Measurements from ENCODE around the gene FFAR2.
"Not testable (repeated sequence)": the region's sequence is repeated elsewhere in the genome, so short reads cannot be mapped to it uniquely, and the experiment has no call there.

The FFAR2 gene

GRCh38 chr19:35447606-35448469, at the start of gene FFAR2:
Gene FFAR2, plus strand, starts transcription at chr19:35448257. Its CDS starts 1,458 bp downstream, at chr19:35449715.
- no peak for DNase-seq

GRCh38 chr19:35398570-35398969, 49.5 kb upstream of the FFAR2 start:
- no peak for DNase-seq

GRCh38 chr19:35399231-35399630, 48.8 kb upstream of the FFAR2 start:
- no peak for DNase-seq

GRCh38 chr19:35399948-35400772, 47.9 kb upstream of the FFAR2 start:
- no peak for DNase-seq

DNA sequence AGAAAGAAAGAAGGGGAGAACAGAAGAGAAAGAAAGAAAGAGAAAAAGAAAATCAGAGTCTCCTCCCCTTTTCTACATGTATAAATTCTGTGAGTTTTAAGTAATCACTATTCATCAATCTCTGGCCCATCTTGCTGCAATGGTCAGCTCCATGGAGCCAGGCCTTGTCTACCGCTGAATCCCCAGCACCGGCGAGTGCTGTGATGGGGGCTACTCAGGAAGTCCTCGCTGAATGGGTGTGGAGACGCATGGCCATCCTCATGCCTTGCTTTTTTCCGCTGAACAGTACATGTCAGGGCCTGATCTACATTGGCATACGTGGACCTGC, 47.3 kb upstream of the FFAR2 start:
- DNase-seq: no peak

DNA sequence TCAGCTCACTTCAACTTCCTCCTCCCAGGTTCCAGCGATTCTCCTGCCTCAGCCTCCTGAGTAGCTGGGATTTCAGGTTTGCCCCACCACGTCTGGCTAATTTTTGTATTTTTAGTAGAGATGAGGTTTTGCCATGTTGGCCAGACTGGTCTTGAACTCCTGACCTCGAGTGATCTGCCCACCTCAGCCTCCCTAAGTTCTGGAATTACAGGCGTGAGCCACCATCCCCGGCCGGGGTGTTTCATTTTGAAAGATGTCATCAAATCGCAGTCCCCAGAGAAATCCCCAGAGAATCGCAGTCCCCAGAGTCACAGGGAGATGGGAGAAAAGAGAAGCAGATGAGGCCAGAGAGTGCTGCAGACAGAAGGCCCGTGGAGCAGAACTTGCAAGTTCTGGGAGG, 46.6 kb upstream of the FFAR2 start:
- DNase-seq: not testable (repeated sequence)

DNA sequence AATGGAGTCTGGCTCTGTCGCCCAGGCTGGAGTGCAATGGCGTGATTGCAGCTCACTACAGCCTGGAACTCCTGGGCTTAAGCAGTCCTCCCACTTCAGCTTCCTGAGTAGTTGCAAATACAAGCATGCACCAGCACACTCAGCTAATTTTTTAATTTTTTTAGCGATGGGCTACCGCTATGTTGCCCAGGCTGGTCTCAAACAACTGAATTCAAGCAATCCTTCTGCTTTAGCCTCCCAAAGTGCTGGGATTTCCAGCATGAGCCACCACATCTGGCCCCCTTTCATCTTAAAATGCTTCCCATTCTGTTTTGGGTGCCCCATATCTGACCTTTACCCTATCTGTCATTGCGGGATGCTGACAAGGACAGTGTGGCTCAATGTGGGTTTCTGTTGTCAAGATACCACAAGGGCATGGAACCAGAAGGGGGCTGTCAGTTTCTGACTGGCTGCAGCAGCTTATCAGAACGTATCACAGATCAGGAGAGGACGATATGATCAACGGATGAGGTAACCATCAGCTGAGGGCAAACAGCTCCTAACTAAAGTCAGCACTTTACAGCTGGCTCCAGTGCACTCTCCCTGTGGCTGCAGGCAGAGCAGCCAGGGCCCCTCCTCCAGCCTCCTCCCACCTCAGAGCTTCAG, 44.8 kb upstream of the FFAR2 start:
- DNase-seq: no peak

GRCh38 chr19:35404879-35405622, 43.0 kb upstream of the FFAR2 start:
- peak; percentile 82 for DNase-seq

DNA sequence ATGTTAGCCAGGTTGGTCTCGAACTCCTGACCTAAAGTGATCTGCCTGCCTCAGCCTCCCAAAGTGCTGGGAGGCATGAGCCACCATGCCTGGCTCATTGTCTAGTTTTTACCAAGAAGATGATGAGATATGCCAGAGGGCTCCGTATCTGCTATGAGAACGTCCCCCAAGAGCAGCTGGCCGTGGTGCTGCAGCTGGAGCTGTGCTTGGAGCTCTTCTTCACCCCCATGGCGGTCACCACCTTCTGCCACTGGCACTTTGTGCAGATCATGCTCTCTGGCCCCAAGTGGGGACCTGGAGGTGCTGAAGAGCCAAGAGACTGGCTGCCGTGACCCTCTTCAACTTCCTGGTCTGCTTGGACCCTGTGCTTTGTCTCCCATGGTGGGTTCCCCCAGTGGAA, 40.4 kb upstream of the FFAR2 start:
- DNase-seq: no peak

DNA sequence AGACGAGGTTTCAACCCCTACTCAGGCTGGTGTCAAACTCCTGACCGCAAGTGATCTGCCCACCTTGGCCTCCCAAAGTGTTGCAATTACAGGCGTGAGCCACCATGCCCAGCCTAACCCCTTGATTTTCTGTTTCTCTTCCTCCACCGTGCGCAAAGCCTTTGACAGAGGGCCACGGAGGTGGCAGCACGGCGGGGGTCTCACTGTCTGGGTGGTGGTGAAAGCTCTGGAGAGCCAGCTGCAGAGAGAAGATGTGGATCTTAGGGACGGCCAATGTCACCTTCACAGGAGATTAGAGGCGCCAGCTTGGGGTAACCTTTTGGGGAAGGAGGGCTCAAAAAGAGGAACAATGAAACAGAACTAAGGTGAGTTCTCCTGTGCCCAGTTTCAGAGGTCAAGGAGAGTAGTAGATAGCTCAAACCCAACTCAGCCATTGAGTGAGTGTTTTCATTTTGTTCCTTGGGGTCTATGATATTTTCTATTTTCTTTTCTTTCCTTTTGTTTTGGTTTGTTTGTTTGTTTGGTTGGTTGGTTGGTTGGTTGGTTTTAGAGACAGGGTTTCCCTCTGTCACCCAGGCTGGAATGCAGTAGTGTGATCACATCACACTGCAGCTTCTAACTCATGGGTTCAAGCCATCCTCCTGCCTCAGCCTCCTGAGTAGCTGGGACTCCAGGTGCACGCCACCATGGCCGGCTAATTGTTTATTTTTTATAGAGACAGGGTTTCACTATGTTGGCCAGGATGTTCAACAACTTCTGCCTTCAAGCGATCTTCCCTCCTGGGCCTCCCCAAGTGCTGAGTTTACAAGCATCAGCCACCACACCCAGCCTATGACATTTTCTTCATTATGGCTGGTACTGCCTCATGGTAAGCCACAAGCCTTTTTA, 39.5 kb upstream of the FFAR2 start:
- no peak for DNase-seq

DNA sequence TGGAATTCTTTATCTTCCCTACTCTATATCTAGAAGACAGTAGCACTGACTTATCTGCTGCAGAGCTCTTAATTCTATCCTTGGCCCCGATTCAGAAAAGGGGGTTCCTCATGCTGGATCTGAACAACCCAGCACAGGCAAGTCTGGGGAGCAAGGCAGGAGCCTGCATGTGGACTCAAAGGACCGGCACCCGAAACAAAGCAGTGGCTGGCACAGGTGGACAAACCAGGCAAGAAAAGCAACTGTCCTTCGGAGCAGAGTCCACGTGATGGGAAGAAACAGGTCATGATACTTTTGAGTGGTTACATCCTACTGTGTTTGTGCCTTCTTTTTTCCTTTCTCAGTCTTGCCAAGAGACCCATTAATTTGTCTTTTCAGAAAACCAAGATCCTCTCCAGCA, 38.9 kb upstream of the FFAR2 start:
- no peak for DNase-seq

- no peak for DNase-seq
Measured at GRCh38 chr19:35410487-35410886, 37.6 kb upstream of the FFAR2 start.

GRCh38 chr19:35414442-35414841, 33.6 kb upstream of the FFAR2 start:
- no peak for DNase-seq

DNA sequence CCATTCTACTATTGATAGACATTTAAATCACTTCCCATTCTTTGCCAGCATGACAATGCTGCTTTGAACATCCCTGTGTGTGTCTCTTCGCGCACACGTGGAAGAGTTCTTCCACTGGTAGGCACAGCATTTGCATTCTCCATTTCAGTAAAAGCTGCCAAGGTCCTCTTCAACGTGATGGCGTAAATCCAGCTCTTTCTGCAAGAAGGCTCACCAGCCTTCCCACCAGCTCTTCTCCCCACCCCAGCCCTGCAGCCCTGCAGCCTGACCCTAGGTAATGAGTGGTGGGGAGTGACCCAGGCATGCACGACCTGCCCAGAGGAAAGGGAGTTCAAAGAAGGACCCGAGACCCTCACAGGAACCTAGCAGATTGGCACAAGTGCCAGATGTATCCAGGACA, 31.7 kb upstream of the FFAR2 start:
- no peak for DNase-seq

GRCh38 chr19:35417278-35417677, 30.8 kb upstream of the FFAR2 start:
- no peak for DNase-seq

- no peak for DNase-seq
Measured at GRCh38 chr19:35417713-35418534, 30.1 kb upstream of the FFAR2 start.

- DNase-seq: no peak
Measured at GRCh38 chr19:35419046-35419445, 29.0 kb upstream of the FFAR2 start.

DNA sequence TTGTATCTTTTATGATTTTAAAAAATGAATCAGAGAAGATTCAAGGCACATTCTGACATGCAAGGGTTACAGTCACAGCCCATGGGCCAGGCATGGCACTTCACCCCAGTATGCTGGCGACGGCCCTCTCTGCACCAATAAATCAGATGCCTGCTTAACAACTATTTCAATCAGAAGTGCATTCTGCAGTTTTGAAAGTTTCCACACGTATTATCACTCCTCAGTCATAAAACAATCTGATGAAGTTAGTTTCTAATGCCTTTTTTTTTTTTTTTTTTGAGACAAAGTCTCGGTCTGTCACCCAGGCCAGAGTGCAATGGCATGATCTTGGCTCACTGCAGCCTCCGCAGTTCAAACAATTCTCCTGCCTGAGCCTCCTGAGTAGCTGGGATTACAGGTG, 28.3 kb upstream of the FFAR2 start:
- no peak for DNase-seq

DNA sequence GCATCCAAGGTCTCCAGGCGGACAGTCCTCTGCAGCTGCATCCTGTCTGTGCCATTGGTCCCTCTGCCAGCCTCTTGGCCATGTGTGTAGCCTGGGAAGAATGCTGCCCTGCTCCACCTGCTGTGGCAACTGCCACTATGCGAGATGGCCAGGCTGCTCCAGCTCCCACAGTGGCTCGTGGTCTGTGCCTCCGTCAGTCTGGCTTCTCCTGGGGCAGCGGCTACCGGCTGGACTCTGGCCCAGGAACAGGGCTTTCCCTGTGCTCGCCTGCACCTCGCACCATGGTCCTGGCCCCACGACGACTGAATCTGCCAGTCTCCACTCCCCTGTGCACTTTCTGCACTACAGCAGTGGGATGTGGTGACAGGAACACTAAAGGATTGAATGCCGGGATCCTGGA, 26.7 kb upstream of the FFAR2 start:
- no peak for DNase-seq

DNA sequence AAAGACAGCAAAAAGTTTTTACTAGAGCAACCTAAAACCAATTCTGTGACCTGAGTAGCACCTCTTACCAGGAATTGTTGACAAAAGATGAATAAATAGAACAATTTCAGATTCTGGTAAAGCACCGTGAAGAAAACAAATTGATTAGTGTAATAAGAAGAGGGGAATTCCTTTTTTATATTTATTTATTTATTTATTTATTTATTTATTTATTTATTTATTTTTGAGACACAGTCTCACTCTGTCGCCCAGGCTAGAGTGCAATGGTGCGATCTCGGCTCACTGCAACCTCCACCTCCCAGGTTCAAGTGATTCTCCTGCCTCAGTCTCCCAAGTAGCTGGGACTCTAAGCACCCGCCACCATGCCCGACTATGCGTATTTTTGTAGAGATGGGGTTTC, 24.7 kb upstream of the FFAR2 start:
- not testable (repeated sequence) for DNase-seq

GRCh38 chr19:35425682-35426081, 22.4 kb upstream of the FFAR2 start:
- DNase-seq: no peak
